ENCODE measurements around the gene SLC17A2.
A peak's percentile ranks its signal among the peaks of the same experiment; 100 is the strongest.

GRCh38 chr6:25889877-25890853 is 40.3 kb downstream of the SLC17A2 start:
- TF ChIP-seq CTCF (IDR thresholded peaks at IDR 0.05; ENCODE audit: control extremely low read depth in 1 of 3, insufficient read depth in 1 of 3, low read depth in 1 of 3, low read length in 3 of 3) (peak in 2 of 3 experiments; percentile 60 to 64; a peak in 3 of 4 replicates), CBX8 (IDR thresholded peaks at IDR 0.05; ENCODE audit: borderline replicate concordance, low read depth, low read length) (no peak), GABPA (IDR thresholded peaks at IDR 0.05; ENCODE audit: borderline replicate concordance, insufficient read depth, low read length) (no peak), SP1 (IDR thresholded peaks at IDR 0.05; ENCODE audit: low read depth, low read length) (no peak), CHD1 (IDR thresholded peaks at IDR 0.05; ENCODE audit: low read depth, low read length) (no peak)

Measured in H1 (cell line).